GM18861 (cell line): ENCODE results near the gene LRCH1.

ENCODE experiments used
- ATAC-seq: cut with Tn5 transposase; IDR thresholded peaks from one replicate; pipeline ENCODE4 v1.9.1; 2021; ENCODE audit not compliant: unreplicated experiment

Gene LRCH1

DNA sequence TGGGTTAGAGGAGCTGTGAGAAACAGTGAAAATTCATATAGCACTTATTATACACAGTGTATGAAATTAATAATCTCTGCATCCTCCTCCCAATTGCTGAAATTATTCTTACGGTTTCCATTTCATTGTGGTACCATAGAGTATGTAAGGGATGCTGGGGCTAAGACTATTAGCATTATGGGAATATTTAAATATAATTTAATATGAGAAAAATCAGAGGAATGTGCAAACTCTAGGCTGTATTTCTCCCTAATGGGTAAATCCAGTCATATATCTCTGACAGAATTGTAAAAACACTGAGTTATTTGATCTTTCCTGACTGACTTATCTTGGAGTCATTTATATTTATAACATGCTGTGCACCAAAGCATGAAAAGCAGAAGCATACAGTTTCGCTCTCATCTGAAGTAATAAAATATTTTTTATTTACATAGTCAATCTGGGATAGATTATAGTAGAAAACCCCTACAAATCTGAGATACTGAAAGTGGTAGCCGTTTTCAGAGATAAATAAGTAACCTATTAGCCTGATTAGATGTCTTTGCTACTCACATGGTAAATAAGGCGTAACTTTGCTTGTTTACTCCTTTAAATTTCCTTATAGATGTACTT, 34.9 kb downstream of the LRCH1 start:
- ATAC-seq = peak; percentile 45

DNA sequence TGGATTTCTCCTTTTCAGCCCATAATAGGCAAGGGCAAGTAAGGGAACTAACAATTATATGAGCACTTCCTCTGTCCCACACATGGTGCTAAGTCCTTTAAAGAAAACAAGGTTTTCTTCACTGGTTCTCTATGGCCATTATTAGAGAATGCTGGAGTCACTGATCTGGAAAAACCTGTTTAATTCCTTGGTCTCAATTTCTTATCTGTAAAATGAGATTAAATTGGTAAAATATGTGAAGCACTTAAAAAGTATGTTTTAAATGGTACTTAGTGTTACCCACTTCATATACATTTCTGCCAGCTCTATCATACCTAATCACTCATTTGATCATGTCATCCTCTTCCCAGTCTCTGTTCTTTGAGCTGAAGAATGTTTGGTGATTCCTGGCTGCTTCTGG, 39.4 kb downstream of the LRCH1 start:
- no peak for ATAC-seq

- peak; percentile 42 for ATAC-seq
Measured at GRCh38 chr13:46593398-46593797, 40.4 kb downstream of the LRCH1 start.

DNA sequence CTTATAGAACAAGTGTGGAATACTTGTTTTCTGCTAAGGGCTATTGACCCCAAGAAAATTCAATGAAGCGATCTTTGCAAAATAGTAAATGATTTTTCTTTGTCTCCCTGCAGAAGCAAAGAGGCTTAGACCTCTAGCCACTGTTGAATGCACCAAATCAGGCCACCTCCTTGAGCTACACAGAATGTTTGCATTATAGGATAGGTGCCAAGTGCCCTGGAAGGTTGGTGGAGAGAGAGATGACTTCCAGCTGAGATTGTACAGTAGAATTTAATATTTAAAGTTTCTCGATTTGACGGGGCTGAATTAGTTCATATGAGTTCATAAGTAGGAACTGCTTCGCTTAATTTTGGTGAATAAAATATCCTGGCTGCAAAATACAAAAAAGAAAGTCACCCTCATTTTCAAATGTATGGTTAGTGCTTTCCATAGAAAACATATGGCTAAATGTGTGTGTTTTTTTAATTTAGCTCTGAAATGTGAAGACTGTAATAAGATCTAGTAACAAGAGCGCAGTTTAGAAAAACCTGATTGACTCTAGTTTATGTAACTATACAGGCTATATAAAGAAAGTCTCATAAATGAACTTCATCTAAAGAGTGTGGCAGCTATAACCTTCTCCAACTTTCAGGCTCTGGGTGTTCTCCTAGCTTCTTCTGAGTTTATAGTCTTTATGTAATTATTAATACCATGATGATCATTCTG, 41.6 kb downstream of the LRCH1 start:
- no peak for ATAC-seq

DNA sequence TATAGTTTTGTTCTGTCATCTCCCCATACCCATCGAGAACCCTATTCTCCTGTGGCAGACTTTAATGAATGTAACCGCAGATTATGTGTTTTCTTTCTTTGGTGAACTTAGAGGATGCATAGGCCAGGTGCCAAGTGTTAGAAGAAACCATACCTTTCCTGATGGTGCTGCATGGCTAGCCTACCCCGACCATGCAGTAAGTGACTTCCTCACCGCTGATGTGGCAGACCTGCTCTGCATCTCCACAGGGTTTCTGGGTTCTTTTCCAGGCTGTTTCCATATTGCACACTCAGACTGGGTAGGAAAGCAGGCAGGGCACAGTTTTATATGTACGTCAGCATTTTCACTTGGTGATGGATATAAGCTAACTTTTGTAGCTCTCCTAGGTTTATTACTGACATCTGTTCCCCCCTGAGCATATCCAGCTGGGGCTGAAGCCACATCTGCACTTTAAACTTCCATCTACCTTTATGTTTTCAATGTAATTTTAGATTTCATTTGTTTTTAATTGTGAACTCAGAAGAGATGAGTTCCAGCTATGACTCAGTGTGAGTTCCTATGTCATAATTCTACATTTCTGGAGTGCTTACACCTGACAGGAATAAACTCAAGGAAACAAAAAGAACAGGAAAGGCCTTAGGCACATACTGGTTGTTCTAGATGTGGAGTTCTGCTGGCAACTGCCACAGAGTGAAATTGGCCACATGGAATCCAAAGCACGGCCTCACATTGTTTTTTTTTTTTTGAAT, 42.3 kb downstream of the LRCH1 start:
- ATAC-seq = peak; percentile 26

DNA sequence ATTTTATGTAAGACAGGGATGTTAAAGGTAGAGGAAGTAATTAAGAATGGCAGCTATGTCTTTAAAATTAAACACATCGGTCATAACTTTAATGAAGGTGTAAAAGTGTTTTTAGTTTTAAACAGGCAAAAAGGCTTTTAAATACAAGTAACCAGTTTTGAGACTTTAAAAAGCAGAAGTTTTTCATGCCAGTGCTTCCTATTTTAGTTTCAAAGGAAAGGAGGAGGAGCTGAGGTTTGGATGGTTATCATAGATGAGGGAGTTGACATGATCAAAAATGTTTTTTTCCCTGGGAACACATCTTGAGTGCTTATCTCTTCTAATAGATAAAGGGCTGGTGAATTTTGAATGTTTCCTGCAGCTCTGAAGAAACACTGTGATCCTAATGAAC, 42.9 kb downstream of the LRCH1 start:
- no peak for ATAC-seq

DNA sequence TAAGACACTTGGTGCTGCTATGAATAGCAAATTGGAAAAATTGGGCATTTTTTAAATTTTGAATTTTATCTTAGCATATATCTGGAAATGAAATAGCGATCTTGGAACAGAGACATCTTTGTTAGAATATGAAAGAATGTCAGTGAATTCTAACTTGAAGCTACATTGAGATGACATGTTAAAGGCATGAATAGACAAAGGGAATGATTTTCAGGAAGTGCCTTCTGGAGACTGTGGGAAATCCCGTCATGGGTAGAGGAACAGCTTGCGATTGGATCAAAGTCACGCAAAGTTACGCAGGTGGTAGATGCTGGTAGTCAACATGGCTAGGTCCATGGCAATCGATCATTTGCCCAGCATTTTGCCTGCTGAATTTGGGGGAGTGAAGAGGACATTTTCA, 43.5 kb downstream of the LRCH1 start:
- ATAC-seq = no peak

- ATAC-seq = peak; percentile 28
Measured at GRCh38 chr13:46598140-46598819, 45.3 kb downstream of the LRCH1 start.

GRCh38 chr13:46598820-46599180, 45.8 kb downstream of the LRCH1 start:
- ATAC-seq = peak; percentile 37

- ATAC-seq = no peak
Measured at GRCh38 chr13:46600943-46601311, 48.0 kb downstream of the LRCH1 start.

DNA sequence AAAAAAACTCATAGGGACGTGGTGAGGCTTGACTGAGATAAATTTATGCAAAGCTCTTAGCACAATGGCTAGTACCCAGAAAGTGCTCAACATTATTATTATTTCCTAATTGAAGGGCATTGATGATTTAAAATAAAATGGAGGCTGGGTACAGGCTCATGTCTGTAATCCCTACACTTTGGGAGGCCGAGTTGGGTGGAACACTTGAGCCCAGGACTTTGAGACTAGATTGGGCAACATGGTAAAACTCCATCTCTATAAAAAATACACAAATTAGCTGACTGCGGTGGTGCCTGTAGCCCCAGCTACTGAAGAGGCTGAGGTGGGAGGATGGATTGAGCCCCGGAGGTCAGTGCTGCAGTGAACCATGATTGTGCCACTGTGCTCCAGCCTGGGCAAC, 49.6 kb downstream of the LRCH1 start:
- no peak for ATAC-seq

DNA sequence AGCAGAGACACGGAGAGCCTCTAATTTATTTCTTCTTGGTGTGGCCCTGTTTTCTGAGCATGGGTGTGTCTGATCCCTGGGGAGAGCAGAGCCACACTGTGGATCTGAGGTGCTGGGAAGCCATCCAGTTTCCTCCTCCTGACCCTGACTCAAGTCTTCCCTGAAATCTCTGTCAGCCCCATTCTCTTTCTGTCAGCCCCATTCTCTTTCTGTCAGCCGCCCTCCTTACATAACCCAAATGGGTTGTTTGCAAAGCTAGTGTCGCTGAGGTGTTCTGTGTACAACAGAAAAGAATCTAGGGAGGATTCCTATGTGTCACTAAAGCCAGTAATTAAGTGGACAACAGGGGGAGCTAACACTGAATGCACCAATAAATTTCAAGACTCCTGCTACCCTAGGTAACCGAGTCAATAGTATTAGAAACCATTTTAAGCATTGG, 50.2 kb downstream of the LRCH1 start:
- no peak for ATAC-seq

- ATAC-seq = no peak
Measured at GRCh38 chr13:46604226-46604990, 51.4 kb downstream of the LRCH1 start.

GRCh38 chr13:46605076-46605824, 52.3 kb downstream of the LRCH1 start:
- ATAC-seq = no peak

DNA sequence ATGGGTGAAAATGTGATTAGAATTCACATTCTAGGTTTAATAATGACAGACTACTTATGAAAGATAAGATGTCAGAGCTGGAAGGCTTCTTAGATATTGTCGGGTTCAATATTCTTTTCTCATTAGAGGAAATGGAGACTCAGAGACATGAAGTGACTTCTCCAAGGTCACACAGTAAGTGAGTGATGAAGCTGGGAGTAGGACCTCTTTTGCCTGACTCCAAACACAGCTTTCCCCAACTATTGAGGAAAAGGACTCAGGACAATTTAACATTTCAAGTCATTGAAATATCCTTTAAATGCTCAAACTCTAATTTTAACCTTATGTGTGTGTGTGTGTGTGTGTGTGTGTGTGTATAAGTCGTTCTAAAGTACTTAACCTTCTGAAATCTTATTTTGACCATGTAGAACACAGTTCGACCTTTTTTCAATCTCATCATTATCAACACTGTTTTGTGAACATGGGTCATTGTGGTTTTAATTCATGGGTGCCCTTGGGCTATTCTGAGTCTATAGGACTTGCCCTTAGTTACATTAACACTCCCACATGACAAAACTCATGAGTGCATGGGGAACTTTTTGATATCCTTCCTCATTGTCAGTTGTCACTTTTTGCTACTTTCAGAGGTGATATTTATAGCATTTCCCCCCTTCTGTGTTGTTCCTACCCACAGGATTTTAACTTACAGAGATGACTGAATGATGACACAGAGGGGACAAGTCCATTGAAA, 53.0 kb downstream of the LRCH1 start:
- ATAC-seq = peak; percentile 36

DNA sequence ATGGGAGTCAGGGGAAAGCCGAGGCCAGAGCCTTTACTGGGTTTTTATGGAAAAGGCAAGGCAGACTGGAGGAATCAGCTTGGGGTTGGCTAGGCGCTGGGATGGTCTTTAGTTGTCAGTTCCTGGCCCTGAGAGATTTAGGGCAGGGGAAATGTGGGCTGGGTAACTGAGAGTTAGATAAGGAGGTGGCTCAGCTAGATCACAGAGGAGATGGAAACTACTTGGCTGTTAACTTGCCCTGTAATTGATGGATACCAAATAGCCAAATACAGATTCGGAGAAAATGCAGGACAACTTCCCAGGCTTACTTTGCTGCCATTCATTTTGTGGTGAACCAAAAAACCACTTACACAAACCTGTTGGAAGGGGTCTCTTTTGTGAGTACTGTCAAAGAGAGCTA, 54.0 kb downstream of the LRCH1 start:
- no peak for ATAC-seq

DNA sequence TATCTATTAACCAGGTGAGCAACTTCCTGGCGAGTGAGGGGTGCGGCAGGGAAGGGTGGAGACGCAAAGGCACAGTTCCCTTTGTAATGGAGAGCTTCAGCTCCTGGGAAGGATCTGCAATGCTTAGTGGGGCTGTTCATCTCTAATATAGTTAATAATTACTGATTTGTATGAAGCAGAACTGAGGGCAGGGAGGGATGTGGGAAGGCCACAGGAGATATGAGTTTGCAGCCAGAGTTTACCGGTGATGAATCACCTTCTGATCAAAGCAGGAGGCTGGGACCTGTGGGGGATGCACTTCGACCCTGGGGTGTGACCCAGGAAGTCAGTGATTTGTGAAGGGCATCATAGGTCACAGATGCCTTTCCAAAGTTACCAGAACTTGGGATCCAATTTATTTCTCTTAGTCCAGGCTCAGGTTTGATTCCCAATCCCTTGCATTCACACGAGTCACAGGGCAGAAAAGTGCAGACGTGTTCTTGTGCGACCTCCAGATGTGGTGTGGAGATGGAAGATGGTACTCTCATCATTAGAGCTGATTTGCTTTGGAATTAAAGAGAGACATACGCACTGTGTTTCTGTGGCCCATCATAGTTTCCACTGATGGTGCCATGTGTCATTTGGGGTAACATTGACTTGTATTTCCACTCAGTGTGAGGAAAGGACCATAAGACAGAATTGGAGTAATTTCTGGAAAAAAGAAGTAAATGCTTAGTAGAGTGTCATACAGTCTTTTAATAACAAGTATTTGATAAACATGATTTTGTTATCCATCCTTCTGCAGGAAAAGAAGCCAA, 55.0 kb downstream of the LRCH1 start:
- ATAC-seq = peak; percentile 38

GRCh38 chr13:46609052-46609451, 56.1 kb downstream of the LRCH1 start:
- no peak for ATAC-seq

DNA sequence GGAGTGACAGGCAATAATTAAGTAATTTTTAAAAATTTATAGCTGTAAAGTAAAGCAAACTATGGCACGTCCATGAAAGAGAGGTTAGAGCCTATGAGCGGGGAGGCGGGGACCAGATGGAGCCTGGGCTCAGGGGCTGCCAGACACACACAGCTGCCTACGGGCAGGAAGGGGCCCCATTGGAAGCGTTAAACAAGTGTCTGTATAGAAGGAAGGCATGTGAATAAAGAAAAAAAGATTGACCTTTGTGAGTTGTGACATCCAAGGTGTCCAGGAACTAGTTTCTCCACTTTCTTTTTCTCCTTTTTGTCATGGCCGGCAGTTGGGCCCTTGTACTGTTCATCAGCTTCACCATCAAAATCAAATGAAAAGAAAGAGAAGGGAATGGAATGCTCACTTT, 56.8 kb downstream of the LRCH1 start:
- ATAC-seq = no peak
